ENCODE measurements around the gene PDCD11.
A peak's percentile ranks its signal among the peaks of the same experiment; 100 is the strongest.
"Not testable (repeated sequence)": the region's sequence is repeated elsewhere in the genome, so short reads cannot be mapped to it uniquely, and the experiment has no call there.

The PDCD11 gene

GRCh38 chr10:103476046-103476768, 79.8 kb downstream of the PDCD11 start:
- DNase-seq (ENCODE audit: low spot score) = no peak

- DNase-seq (ENCODE audit: low spot score) = no peak
These were observed 82.2 kb downstream of the PDCD11 start for GRCh38 chr10:103478671-103479070.

GRCh38 chr10:103479135-103479534, 82.7 kb downstream of the PDCD11 start, which contains the start of gene CALHM3:
Gene CALHM3, minus strand, starts transcription at chr10:103479240. Its CDS starts 208 bp downstream, at chr10:103479032.
- no peak for DNase-seq (ENCODE audit: low spot score)

- DNase-seq (ENCODE audit: low spot score) = no peak
These were observed 84.1 kb downstream of the PDCD11 start for GRCh38 chr10:103480521-103480920.

- DNase-seq (ENCODE audit: low spot score) = peak; percentile 75
These were observed 85.6 kb downstream of the PDCD11 start for GRCh38 chr10:103481974-103482531.

GRCh38 chr10:103486635-103487409, 90.4 kb downstream of the PDCD11 start:
- not testable (repeated sequence) for DNase-seq (ENCODE audit: low spot score)

- DNase-seq (ENCODE audit: low spot score) = no peak
These were observed 90.9 kb downstream of the PDCD11 start for GRCh38 chr10:103487410-103487708.

- DNase-seq (ENCODE audit: low spot score) = no peak
These were observed 94.5 kb downstream of the PDCD11 start for GRCh38 chr10:103490986-103491314.

- DNase-seq (ENCODE audit: low spot score) = no peak
These were observed 95.4 kb downstream of the PDCD11 start for GRCh38 chr10:103491729-103492364.

- DNase-seq (ENCODE audit: low spot score) = no peak
These were observed 96.3 kb downstream of the PDCD11 start for GRCh38 chr10:103492655-103493261.

- DNase-seq (ENCODE audit: low spot score) = no peak
These were observed 97.0 kb downstream of the PDCD11 start, which contains the start of gene NEURL1 for GRCh38 chr10:103493362-103493915. Gene NEURL1, plus strand, starts transcription at chr10:103493705. Its CDS starts 683 bp downstream, at chr10:103494388.

- no peak for DNase-seq (ENCODE audit: low spot score)
These were observed 97.8 kb downstream of the PDCD11 start for GRCh38 chr10:103493916-103494877.

- DNase-seq (ENCODE audit: low spot score) = no peak
These were observed 98.9 kb downstream of the PDCD11 start for GRCh38 chr10:103495321-103495720.

Data from CD4-positive, alpha-beta T cell treated with Interleukin-6 at 100 ng/mL for 8 hours (primary cell).